ENCODE results near the gene MS4A7. TPM values are rescaled to one million over a fixed set of nuclear protein-coding genes. Genes with fewer than 3 reads are reported as not detected.

Gene MS4A7
- not detected in 2 replicates for total RNA-seq

GRCh38 chr11:60378354-60378753 is at the start of gene MS4A7:
Gene MS4A7 (plus strand): TSS chr11:60378532. CDS start chr11:60383142, 4,610 bp downstream.

DNA sequence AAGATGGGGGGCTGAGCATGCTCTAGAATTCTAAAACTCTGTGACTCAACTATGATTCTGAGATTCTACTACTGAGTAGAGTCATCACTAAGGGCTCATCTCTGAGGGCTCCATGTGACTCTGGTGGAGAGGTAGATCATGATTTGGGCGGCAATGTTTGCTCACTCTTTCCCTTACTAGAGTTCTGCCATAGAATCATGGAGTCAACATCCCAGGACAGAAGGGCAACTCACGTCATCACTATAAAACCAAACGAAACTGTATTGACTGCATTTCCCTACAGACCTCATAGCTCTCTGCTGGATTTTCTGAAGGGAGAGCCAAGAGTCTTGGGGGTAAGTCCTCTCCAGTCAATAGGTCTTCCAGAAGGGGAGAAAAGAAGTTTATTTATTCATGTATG is 18.1 kb downstream of the MS4A7 start, which contains the start of gene MS4A14:
MS4A14 (plus strand) TSS at position 78 of the 400 bp plus-strand sequence; CDS start at position 198, 120 bp downstream.

DNA sequence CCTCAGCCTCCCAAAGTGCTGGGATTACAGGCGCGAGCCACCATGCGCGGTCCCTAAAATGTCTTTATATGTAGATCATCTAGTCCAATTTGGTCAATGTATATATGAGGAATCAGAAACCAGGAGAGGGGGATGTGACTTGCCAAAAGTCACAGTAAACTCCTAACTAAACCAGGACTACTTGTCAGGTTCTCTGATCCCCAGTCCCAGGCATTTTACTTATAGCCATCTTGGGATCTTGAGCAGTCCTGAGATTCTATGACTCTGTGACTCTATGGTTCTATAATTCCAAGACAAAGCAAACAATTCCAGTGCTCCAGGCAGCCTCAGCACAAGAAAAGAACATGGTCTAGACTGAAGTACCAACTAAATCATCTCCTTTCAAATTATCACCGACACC is 50.9 kb downstream of the MS4A7 start, which contains the start of gene MS4A5:
MS4A5 (plus strand) TSS at position 301 of the 400 bp plus-strand sequence. CDS start 103 bp downstream, outside the sequence.

Other genes starting within 250 kb of the MS4A7 start
- 3.4 and 3.6 TPM in 2 replicates for gene MS4A6A, start 195.4 kb upstream of the MS4A7 start, total RNA-seq
- gene MS4A4E, start 135.4 kb upstream of the MS4A7 start, total RNA-seq, result not detected in 2 replicates
- not detected in 2 replicates for gene MS4A4A, start 97.9 kb upstream of the MS4A7 start, total RNA-seq
- gene MS4A6E, start 51.3 kb upstream of the MS4A7 start, total RNA-seq, result not detected in 2 replicates
- gene MS4A14, start 17.9 kb downstream of the MS4A7 start, total RNA-seq, result not detected in 2 replicates
- gene MS4A5, start 51.0 kb downstream of the MS4A7 start, total RNA-seq, result not detected in 2 replicates
- gene MS4A1, start 77.3 kb downstream of the MS4A7 start, total RNA-seq, result not detected in 2 replicates
- gene MS4A12, start 114.2 kb downstream of the MS4A7 start, total RNA-seq, result not detected in 2 replicates
- not detected in 2 replicates for gene MS4A13, start 136.9 kb downstream of the MS4A7 start, total RNA-seq

All from vein endothelial cell (primary cell).